OCI-LY7 (cell line): ENCODE results near the gene KIAA0930.

Experiments
- EZH2phosphoT487 ChIP-seq: fragments of 200-600 bp; sonication (generic); IDR thresholded peaks from 2 replicates; pipeline ENCODE4 v1.6.1; 2018; ENCODE audit warnings: low read depth, borderline replicate concordance, mild to moderate bottlenecking, mixed run types, antibody characterized with exemption, low read length, moderate library complexity, mixed read lengths
- TF ChIP-seq, protein P1 (sequence below): fragments of 200-600 bp; sonication (generic); conservative IDR thresholded peaks from 2 replicates; pipeline ENCODE4 v1.5.1; 2014; ENCODE audit warnings: mild to moderate bottlenecking, antibody characterized with exemption, low read length, moderate library complexity, mixed read lengths

DNA sequence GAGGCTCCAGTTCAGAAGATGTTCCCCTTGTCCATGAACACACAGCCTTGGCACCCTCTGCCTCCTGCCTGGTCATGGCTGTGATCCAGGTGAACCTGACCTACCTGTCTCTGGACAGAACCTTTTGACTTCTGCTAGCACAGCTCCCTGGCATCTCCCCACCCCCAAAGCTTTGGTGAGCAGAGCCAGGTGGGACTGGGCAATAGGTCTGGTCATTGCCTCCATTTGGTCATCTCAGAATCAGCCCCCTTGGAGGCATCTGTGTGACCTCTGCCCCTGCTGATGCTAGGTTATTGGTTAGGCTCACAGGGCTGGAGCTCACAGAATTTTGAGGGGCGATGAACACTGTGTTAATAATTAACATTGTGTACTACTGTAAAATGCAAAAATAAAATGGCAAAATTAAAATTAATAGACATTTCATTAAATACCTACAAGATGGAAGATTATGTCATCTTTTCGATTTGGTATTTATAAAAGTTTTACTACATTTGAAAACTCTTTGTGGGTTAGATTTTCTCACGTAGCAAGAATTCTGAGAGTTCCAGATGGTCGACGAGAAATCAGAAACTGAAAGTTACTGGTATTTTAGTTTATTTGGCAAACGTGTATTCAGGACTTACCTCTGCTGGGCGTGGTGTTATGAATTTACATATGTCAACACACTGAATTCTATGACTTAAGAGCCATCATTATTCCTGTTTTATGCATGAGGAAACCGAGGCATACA is 8.3 kb upstream of the KIAA0930 start:
- TF ChIP-seq, protein P1, sequence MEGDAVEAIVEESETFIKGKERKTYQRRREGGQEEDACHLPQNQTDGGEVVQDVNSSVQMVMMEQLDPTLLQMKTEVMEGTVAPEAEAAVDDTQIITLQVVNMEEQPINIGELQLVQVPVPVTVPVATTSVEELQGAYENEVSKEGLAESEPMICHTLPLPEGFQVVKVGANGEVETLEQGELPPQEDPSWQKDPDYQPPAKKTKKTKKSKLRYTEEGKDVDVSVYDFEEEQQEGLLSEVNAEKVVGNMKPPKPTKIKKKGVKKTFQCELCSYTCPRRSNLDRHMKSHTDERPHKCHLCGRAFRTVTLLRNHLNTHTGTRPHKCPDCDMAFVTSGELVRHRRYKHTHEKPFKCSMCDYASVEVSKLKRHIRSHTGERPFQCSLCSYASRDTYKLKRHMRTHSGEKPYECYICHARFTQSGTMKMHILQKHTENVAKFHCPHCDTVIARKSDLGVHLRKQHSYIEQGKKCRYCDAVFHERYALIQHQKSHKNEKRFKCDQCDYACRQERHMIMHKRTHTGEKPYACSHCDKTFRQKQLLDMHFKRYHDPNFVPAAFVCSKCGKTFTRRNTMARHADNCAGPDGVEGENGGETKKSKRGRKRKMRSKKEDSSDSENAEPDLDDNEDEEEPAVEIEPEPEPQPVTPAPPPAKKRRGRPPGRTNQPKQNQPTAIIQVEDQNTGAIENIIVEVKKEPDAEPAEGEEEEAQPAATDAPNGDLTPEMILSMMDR, result no peak
- TF ChIP-seq EZH2phosphoT487, result no peak
